Thoracic aorta (tissue), 2 donors: Measurements from ENCODE around the gene SPATA13. TPM values are rescaled to one million over a fixed set of nuclear protein-coding genes. Genes with fewer than 3 reads are reported as not detected.
"Not testable (repeated sequence)": the region's sequence is repeated elsewhere in the genome, so short reads cannot be mapped to it uniquely, and the experiment has no call there.

Experiments used
- ATAC-seq: fragments of 150-250 bp; one replicate; pipeline ENCODE4 v1.8.0; 2017; ENCODE audit warnings: low read depth; ENCODE audit not compliant: insufficient number of reproducible peaks, low FRiP score
- DNase-seq: peaks from one replicate; pipeline ENCODE4 v3.0.0-alpha.2; 2020; ENCODE audit warnings: low spot score
- H3K27ac ChIP-seq, 2 donors: fragments of 200-600 bp; sonication (generic); 1 replicate in 1 of 2; 2 replicates in 1 of 2; pipeline ENCODE4 v1.5.1; 2016; ENCODE audit warnings: mild to moderate bottlenecking in 2 of 2, moderate library complexity in 2 of 2
- H3K27me3 ChIP-seq: fragments of 200-600 bp; sonication (generic); replicated peaks from 2 replicates; pipeline ENCODE4 v1.6.0; 2016; ENCODE audit warnings: mild to moderate bottlenecking; ENCODE audit not compliant: insufficient read depth
- H3K36me3 ChIP-seq: fragments of 200-600 bp; sonication (generic); one replicate; pipeline ENCODE4 v1.5.1; 2016
- H3K4me1 ChIP-seq, 2 donors: fragments of 200-600 bp; sonication (generic); 1 replicate in 1 of 2; 2 replicates in 1 of 2; pipeline versions ENCODE4 v1.5.1 to v1.6.0; 2016; ENCODE audit warnings: low read depth in 2 of 2, mild to moderate bottlenecking in 1 of 2; ENCODE audit not compliant: control insufficient read depth in 1 of 2
- H3K4me3 ChIP-seq: fragments of 200-600 bp; sonication (generic); 2 replicates; pipeline ENCODE4 v1.5.1; 2016; ENCODE audit warnings: mild to moderate bottlenecking
- H3K9me3 ChIP-seq: fragments of 200-600 bp; sonication (generic); 2 replicates; pipeline ENCODE4 v1.5.1; 2016
- total RNA-seq, 2 donors: library from RNA; depleted of rRNA; stranded (reverse); fragments of >200 nt; gene quantifications; one replicate each; pipeline versions ENCODE4 v1.1.0 to v1.2.3, GENCODE V29; 2016
- TF ChIP-seq, protein P1 (sequence below): fragments of 200-600 bp; sonication (generic); IDR thresholded peaks from one replicate; pipeline ENCODE4 v1.5.1; 2019; ENCODE audit warnings: antibody characterized with exemption

SPATA13 gene
- total RNA-seq, 2 donors from 2014 or later, result 14.5 to 33.4 TPM

DNA sequence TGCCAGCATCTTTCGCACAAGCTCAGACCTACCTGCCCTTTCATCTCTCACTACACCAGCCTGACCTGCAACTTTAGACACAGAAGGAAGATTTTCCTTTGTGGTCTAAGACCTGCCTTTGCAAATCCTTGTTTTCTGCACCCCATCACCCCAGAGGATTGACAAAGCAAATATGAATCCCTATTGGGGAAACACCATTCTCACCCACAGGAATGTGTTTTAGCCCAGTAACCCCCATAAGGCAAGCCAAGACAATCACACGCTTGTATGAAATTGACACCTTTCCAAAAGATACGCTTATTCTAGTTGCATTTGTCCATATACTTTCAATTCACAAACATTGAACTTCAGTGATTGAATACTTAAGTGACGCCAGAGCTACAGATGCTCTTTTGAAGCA lies 55.7 kb downstream of the SPATA13 start:
- DNase-seq (no peak), ATAC-seq (no peak)
- H3K9me3 ChIP-seq, result no peaks in the 10 kb centered on the region
- H3K27me3 ChIP-seq, result no peaks in the 10 kb centered on the region
- TF ChIP-seq, protein P1, sequence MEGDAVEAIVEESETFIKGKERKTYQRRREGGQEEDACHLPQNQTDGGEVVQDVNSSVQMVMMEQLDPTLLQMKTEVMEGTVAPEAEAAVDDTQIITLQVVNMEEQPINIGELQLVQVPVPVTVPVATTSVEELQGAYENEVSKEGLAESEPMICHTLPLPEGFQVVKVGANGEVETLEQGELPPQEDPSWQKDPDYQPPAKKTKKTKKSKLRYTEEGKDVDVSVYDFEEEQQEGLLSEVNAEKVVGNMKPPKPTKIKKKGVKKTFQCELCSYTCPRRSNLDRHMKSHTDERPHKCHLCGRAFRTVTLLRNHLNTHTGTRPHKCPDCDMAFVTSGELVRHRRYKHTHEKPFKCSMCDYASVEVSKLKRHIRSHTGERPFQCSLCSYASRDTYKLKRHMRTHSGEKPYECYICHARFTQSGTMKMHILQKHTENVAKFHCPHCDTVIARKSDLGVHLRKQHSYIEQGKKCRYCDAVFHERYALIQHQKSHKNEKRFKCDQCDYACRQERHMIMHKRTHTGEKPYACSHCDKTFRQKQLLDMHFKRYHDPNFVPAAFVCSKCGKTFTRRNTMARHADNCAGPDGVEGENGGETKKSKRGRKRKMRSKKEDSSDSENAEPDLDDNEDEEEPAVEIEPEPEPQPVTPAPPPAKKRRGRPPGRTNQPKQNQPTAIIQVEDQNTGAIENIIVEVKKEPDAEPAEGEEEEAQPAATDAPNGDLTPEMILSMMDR, result no peak
- no peak overlapping the region for H3K4me3 ChIP-seq
- H3K36me3 ChIP-seq, result no peaks in the 10 kb centered on the region
- peaks cover 0 to 12% of the 10 kb centered on the region in 2 donors for H3K4me1 ChIP-seq
- no peak overlapping the region for H3K27ac ChIP-seq

DNA sequence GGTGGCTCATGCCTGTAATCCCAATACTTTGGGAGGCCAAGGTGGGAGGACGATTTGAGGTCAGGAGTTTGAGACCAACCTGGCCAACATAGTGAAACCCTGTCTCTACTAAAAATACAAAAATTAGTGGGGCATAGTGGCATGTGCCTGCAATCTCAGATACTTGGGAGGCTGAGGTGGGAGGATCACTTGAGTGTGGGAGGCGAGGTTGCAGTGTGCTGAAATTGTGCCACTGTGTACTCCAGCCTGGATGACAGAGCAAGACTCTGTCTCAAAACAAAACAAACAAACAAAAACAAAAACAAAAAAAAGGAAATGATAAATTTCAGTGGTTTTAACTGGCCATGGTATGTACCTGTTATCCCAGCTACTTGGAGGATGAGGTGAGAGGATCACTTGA lies 56.3 kb downstream of the SPATA13 start:
- not testable (repeated sequence) for H3K27me3 ChIP-seq, H3K9me3 ChIP-seq, H3K4me3 ChIP-seq, H3K36me3 ChIP-seq, DNase-seq, ATAC-seq, H3K27ac ChIP-seq
- H3K4me1 ChIP-seq, result peaks cover 0 to 12% of the 10 kb centered on the region in 2 donors

DNA sequence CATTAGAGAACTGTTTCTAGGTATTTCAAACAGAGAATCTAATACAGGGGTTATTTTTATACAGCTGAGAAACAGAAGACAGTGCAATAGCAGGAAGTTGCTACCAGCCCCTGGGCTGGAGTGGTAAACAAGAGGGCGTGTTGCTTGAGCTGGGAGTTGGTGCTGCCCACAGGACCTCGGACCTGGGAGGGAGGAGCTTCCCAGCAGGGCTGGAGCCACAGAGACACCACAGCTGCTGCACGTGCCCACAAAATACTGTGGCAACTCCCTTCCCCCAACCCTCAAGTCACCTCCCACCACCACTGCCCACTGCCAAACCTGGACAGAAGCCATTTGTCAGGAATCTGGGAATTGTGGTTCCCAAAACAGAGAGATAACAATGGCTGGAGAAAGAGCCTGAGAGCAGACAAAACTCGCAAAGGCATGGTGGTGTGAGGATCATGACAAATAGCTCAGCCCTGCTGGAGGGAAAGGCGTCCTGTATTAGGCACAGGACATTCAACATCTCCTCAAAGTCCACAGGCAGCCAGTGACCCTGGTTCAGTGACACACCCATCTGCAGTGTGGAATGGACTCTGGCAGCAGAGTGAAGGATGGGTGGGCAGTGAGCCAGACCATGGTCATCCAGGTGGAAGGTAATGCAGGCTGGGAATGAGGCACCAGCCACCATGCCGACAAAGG lies 57.2 kb downstream of the SPATA13 start:
- Histone ChIP-seq H3K9me3 (no peaks in the 10 kb centered on the region), H3K27ac (no peak overlapping the region), H3K36me3 (no peaks in the 10 kb centered on the region), H3K27me3 (no peaks in the 10 kb centered on the region), H3K4me1 (peaks cover 0 to 12% of the 10 kb centered on the region in 2 donors), H3K4me3 (no peak overlapping the region)
- ATAC-seq (no peak), DNase-seq (no peak)
- TF ChIP-seq, protein P1, result no peak

DNA sequence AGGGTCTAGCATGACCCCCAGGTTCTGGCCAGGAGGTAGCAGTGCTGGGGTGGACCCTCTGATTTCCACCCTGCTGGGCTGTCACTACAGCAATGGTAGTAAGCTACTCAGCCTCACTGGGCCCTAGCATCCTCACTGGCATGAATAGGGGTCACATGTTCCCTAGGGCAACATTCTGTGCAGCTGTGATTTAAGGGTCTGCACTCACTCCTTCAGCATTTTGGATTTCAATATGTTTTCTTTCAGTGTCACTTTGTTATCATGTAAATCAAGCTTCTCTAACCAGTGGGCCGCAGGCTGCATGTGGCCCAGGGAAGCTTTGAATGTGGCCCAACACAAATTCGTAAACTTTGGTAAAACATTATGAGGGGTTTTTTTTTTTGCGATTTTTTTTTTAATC lies 57.8 kb downstream of the SPATA13 start:
- no peaks in the 10 kb centered on the region for H3K36me3 ChIP-seq
- no peak for ATAC-seq
- no peaks in the 10 kb centered on the region for H3K9me3 ChIP-seq
- no peaks in the 10 kb centered on the region for H3K27me3 ChIP-seq
- DNase-seq, result no peak
- TF ChIP-seq, protein P1, result no peak
- no peak overlapping the region for H3K4me3 ChIP-seq
- no peak overlapping the region for H3K27ac ChIP-seq
- H3K4me1 ChIP-seq, result peaks cover 0 to 12% of the 10 kb centered on the region in 2 donors

DNA sequence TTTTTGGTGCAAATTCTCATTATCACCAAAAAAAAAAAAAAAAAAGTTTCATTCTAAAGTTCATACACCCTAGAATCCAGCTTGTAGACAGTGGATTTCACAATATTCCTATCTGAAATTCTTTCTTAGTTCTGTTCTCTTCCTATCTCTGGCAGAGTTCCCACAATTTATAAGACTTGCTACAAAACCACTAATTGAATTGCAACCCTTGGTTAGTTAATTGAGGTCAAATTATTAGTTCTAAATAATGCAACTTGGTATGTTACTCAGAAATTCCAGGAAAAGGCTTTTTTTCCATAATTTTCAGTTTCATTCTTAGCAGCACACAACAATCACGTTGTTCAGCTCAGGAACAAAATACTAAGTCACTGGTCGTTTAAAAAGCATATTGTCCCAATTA lies 58.5 kb downstream of the SPATA13 start:
- Histone ChIP-seq H3K9me3 (no peaks in the 10 kb centered on the region), H3K36me3 (no peaks in the 10 kb centered on the region), H3K4me3 (no peak overlapping the region), H3K4me1 (peaks cover 0 to 12% of the 10 kb centered on the region in 2 donors), H3K27me3 (no peaks in the 10 kb centered on the region), H3K27ac (no peak overlapping the region)
- TF ChIP-seq, protein P1, result no peak
- DNase-seq (no peak), ATAC-seq (no peak)
